Astrocyte of the spinal cord (primary cell): ENCODE data around the gene MISP3.

Experiments used
- DNase-seq: peaks from one replicate; pipeline ENCODE4 v3.0.0; 2011; ENCODE audit warnings: low read depth, low spot score
- H3K4me3 ChIP-seq: 2 replicates; pipeline ENCODE4 v1.5.1; 2011; ENCODE audit warnings: low read depth, mild to moderate bottlenecking, low read length, moderate library complexity
- CTCF ChIP-seq: IDR thresholded peaks from 2 replicates; pipeline ENCODE4 v1.5.1; 2012; ENCODE audit warnings: low read depth, mild to moderate bottlenecking, low read length, inconsistent platforms
- in situ Hi-C: cut with HindIII; loops from 2 replicates; pipeline ENCODE4 v1.10.0; 2017; ENCODE audit warnings: low sequenced_read_pairs

MISP3 gene

GRCh38 chr19:14054099-14054498, 18.5 kb upstream of the MISP3 start:
- in situ Hi-C loops: no loop called here
- TF ChIP-seq CTCF: no peak

GRCh38 chr19:14054721-14055120, 17.9 kb upstream of the MISP3 start:
- H3K4me3 ChIP-seq: no peak overlapping the region
- TF ChIP-seq CTCF: no peak
- in situ Hi-C loops: no loop called here
- no peak for DNase-seq

More at GRCh38 chr19:14054099-14054498, 18.5 kb upstream of the MISP3 start:
- no peak for DNase-seq
- no peak overlapping the region for H3K4me3 ChIP-seq

- H3K4me3 ChIP-seq: no peak overlapping the region
- in situ Hi-C loops: no loop called here
- no peak for DNase-seq
- no peak for TF ChIP-seq CTCF
These were observed 17.2 kb upstream of the MISP3 start for GRCh38 chr19:14055396-14055795.

- in situ Hi-C loops: no loop called here
- no peak overlapping the region for H3K4me3 ChIP-seq
- DNase-seq: no peak
- no peak for TF ChIP-seq CTCF
These were observed 16.4 kb upstream of the MISP3 start for GRCh38 chr19:14056069-14056666.

- H3K4me3 ChIP-seq: peak overlapping the region; percentile 32
- no peak for DNase-seq
- in situ Hi-C loops: no loop called here
- no peak for TF ChIP-seq CTCF
These were observed 15.7 kb upstream of the MISP3 start for GRCh38 chr19:14056741-14057356.

GRCh38 chr19:14058182-14059092, 14.1 kb upstream of the MISP3 start:
- DNase-seq: no peak
- H3K4me3 ChIP-seq: peak overlapping the region; percentile 32
- no peak for TF ChIP-seq CTCF
- in situ Hi-C loops: no loop called here
